ENCODE measurements around the gene HOXC12.

HOXC12 gene

GRCh38 chr12:53956251-53956887, 1.7 kb downstream of the HOXC12 start:
- no peak for DNase-seq (ENCODE audit: low read depth in 2 of 2)

- DNase-seq (ENCODE audit: low read depth in 2 of 2) = no peak
These were observed 2.3 kb downstream of the HOXC12 start for GRCh38 chr12:53956914-53957536.

DNA sequence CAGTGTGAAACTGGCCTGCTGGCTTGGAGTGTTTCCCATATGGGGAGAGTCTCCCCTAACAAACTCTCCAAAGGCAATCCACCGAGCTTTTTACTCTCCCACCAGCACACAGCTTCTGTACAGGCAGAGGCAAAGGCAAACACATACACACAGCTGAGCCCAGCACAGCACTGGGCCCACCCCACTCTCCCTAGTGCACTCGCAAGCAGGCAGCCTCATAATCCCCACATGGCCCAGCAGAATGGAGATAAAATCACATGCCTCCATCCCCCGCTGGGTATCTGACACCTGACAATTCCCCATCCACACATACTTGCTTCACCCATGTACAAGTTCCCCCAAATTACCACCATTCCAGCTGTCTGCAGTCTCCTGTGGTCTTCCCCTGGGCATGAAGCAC, 3.4 kb downstream of the HOXC12 start:
- DNase-seq (ENCODE audit: low read depth in 2 of 2) = no peak

GRCh38 chr12:53959314-53959713, 4.6 kb downstream of the HOXC12 start:
- DNase-seq (ENCODE audit: low read depth in 2 of 2) = no peak

DNA sequence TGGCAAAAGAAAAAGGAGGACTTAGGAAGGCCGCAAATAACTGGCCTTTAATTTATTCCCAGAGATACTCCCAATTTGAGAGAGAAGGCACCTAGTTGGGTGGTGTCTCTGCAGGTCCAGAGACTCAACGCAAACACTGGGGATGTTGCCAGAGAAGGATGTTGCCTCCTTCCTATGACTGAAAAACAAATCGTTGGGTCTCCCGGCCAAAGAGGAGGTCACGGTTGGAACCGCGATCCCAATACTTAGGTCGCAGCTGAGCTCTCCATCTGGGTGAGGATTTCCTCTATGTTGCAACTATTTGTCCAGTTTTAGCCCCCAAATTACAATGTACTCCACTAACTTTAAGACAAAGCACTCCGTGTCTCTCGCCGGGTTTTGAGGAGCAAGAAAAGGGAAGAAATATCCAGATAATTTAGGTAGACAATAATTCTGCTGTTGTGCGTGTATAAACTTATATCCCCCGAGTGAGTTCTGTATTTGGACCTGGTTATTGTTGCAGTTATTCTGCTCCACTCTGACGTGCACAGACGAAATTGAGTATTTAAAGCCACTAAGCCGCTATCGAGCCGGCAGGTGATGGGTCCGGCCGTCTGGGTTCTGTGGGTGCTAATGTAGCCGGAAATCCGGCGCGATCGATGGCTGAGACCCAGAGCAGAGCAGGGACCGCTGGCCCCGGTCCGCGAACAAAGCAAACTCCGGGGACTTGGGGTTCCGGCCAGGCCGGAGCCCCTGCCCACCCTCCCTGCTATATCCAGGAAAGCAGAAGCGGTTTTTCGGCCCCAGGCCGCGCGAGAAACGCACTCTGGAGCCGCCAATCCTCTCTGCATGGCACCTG, 5.7 kb downstream of the HOXC12 start:
- DNase-seq (ENCODE audit: low read depth in 2 of 2) = no peak

DNA sequence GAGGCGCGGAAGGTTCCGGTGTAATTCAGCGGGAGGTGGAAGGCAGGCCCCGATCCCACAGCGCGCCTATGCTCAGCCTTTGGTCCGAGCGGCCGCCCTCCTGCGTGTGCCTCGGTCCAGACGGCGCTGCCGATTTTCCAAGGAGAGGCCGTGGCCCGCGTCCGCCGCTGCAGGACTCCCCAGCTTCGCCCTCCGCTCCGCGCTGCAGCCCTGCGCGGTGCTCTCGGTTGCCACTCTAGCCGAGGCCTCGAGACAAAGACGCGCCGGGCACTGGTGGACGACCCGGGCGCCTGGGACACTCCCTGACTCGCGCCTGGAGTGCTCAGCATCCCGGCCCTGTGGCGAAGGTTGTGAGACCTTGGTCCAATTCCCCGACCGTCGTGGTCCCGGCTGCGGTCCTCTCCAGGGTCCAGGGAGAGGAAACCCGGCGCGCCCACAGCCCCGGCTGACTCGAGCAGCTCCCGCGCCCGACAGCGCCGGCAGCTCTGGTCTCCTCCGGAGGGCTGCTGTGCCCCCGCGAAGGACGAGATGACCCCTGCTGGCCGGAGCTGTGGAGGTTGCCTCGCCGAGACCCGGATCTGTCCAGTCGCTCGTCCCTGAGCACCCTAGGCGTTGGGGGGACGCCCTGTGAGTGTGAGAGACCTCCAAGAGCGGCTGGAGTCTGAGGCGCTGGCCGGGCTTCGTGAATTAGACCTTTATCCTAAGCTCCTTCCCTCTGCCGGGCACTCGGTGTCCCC, 6.5 kb downstream of the HOXC12 start:
- DNase-seq (ENCODE audit: low read depth in 2 of 2) = no peak

- DNase-seq (ENCODE audit: low read depth in 2 of 2) = no peak
These were observed 8.3 kb downstream of the HOXC12 start for GRCh38 chr12:53963005-53963404.

GRCh38 chr12:53963434-53964314, 9.0 kb downstream of the HOXC12 start:
- no peak for DNase-seq (ENCODE audit: low read depth in 2 of 2)

GRCh38 chr12:53964315-53964713, 9.6 kb downstream of the HOXC12 start:
- no peak for DNase-seq (ENCODE audit: low read depth in 2 of 2)

GRCh38 chr12:53965281-53966084, 10.8 kb downstream of the HOXC12 start:
- DNase-seq (ENCODE audit: low read depth in 2 of 2) = no peak

DNA sequence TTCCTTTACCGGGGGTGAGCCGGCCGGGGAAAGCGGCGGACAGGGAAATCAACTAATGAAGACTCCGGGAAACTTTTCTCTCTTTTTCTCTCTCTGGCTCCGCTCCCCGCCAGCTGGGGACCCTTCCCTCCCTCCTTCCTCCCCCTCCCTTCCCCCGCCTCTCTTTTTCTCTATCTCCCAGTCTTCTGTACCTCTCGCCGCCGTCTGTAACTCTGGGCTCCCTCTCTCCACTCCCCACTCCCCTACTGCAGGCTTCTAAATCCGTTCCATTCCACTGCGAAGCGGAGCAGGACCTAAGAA, 11.3 kb downstream of the HOXC12 start:
- DNase-seq (ENCODE audit: low read depth in 2 of 2) = no peak

DNA sequence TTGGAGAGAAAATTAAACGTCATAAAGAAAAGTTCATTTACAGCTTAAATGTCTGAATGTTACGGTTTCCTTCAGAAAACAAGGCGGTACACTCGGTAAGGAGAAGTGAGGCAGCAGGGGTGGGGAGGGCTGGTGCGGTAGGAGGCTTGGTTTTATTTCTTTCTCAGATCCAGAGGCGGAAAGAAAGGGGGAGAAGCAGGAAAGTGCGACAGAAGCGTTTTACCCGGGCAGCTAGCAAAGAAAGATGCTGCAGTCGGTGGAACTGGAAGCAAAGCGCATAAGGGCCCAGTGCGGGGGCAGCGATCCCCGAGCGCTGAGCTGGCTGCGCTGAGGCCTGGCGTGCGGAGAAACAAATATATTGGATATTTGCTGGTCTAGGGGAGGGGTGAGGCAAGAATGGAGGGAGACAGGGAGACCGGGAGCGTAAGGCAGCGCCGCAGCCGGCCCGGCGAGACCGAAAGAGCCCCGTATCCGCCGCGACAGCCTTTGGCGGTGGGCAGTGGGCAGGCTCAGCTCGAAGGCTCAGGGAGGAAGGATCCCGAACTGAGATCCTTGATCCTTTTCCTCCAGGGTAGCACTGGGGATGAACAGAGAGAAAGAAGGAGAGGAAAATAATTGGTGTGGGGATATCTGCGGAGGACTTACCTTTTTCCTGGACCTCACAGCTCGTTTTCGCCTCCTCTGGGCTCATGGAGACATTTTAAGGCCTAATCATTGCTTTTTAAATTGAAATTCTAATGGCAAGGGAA, 11.9 kb downstream of the HOXC12 start:
- DNase-seq (ENCODE audit: low read depth in 2 of 2) = no peak

GRCh38 chr12:53967421-53967925, 12.8 kb downstream of the HOXC12 start:
- DNase-seq (ENCODE audit: low read depth in 2 of 2) = no peak

DNA sequence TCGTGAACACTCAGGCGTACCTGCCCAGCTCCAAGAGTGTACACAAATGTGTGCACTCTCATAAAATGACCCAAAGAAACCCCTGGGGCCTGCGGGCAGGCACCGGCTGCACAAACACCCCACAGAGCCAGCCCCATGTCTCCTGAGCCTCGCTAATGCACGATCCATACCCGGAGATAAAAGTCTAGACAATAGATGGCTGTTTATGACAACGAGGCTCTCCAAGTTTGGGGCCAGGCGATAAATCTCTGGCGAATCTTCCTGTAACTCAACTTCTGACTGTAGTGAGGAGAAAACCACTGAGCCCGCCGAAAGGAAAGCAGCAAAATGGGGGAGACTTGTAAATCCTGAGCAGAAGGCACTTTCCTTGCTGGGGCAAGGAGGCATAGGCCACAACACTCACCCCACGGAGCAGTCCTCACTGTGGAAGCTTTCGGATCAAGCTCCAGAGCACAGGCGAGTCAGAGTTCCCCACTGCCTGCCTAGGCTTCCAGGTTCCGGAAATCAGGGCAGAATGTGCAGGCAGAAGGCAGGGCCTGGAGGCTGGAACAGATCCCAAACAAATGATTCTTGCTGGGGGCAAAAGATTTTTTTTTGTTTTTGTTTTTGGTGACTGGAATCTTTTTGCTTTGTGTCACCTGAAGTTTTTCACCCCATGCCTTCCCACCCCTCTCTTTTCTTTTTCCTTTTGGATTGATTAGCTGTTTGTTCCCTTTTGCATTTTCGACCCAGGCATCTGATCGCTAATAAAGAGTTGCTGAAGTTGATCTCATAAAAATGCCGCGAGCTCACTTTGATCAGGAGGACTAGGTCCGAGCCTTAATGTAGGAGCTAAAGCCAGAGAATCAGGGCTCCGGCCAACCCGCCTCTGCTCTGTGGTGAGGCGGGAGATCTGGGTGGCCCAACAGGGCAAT, 13.8 kb downstream of the HOXC12 start:
- no peak for DNase-seq (ENCODE audit: low read depth in 2 of 2)

DNA sequence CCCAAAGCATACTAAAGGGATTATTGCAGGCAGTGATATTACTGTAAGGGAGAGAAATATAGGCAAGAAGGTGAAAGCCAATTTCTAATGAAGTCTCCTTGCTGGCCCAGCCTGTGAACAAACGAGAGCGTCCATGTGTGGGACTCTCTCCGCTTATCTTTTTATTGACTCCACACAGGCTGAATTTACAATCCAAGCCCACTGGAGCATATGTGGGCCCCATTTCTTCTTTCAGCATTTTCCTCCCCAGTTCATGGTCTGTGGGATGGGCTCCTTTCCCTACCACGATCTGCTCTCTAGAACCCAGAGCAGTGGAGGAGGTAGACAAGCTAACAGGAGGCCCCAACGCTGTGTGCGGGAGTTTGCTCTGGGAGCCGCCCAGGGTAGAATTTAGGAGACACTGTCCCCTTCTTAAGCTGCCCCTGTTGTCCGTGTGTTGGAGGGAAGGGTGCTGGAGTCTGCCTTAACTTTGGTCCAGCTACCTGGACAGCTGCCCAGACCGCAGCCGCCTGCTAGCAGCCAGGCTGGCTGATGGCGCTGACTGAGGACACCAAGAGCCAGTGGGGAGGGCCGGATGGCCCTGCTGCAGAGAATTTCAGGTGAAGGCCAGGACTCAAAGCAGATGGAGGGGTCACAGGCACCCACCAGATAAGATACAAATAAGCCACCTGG, 15.0 kb downstream of the HOXC12 start:
- no peak for DNase-seq (ENCODE audit: low read depth in 2 of 2)

DNA sequence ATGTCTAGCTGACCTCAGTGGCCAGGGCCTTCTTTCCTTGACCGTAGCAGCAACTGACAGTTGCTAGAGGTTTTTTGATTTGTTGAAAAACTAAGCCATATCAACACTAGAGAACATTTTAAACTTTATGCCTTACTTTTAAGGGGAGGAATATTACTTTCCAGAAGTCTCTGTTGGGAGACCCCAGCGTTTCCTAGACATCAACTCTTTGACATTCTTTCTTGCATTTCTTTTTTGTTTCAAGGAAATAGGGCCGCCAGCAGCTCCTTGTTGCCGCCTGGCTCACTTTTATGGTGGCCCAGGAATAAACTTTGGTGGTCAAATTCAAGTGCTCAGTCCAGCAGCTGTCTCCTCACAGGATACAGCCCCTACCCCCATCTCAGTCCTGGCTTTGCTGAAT, 15.7 kb downstream of the HOXC12 start:
- DNase-seq (ENCODE audit: low read depth in 2 of 2) = no peak

DNA sequence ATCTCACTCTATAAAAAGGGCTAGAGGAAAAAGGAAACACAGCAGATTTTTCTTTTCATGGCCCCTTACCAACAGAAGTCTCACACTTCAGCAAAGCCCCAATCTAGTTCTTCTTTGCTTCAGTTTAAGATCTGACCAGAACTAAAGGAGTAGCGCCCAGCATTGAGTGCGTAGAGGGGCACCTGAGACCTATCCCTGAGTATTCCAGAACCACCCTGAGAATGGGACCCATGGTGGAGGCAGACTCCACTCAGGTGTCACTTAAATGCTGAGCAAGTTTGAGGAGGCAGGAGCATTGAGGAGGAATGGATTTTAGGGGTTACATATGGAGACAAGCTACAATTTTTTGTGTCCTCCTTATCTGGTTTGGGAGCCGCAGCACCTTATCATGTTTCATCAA, 16.4 kb downstream of the HOXC12 start:
- no peak for DNase-seq (ENCODE audit: low read depth in 2 of 2)

- no peak for DNase-seq (ENCODE audit: low read depth in 2 of 2)
These were observed 17.0 kb downstream of the HOXC12 start for GRCh38 chr12:53971686-53972085.

Data from stimulated activated CD4-positive, alpha-beta T cell treated with anti-CD3 and anti-CD28 coated beads, Interleukin-15, amount 100 ng/mL, for 48 hours (primary cell).